ENCODE results near the gene B3GNT3.

B3GNT3 gene

DNA sequence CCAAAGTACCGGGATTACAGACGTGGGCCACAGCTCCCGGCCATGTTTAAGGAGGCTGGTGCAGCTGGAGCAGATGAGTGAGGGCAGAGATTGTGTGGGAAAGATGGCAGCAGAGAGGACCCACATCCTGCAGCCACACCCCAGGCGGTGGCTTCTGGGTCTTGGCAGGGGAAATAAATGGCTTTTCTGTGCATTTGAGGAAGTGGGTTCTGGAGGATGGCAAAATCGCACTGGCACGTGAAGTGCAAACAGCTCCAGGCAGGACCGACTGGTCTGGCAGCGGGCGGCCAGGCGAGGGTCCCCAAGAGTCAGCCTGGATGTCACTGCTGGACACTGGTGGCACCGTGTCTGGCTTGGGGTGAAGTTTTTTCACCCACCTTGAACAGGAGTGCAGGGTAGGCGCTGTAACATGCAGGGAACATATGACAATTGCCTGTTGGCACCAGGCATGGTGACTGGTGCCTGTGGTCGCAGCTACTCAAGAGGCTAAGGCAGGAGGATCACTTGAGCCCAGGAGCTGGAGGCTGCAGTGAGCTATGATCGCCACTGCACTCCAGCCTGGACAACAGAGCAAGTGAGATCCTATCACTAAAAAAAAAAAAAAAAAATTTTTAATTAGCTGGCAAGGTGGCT is 8.4 kb downstream of the B3GNT3 start:
- Histone ChIP-seq H3K14ac (ENCODE audit: low read length in 2 of 2) (no peak overlapping the region), H3K9me3 (ENCODE audit: control insufficient read depth, low read length) (no peaks in the 10 kb centered on the region), H3K27ac (ENCODE audit: low read length, poor library complexity, severe bottlenecking) (no peak overlapping the region), H2AFZ (ENCODE audit: low read depth, low read length) (no peak overlapping the region), H4K91ac (ENCODE audit: low read length) (no peak overlapping the region), H2BK5ac (ENCODE audit: low read depth, low read length, poor library complexity, severe bottlenecking) (no peak overlapping the region), H2BK15ac (ENCODE audit: low read depth, poor library complexity, severe bottlenecking) (no peak overlapping the region), H3K4me3 (ENCODE audit: insufficient read depth in 1 of 2, low read depth in 1 of 2, low read length in 2 of 2) (no peak overlapping the region), H3K4me2 (ENCODE audit: low read length, poor library complexity, severe bottlenecking) (no peak overlapping the region), H2AK5ac (ENCODE audit: low read length, severe bottlenecking) (no peak overlapping the region), H3K18ac (ENCODE audit: low read depth in 1 of 2, low read length in 2 of 2) (no peak overlapping the region), H3K23ac (ENCODE audit: low read length in 2 of 2) (no peak overlapping the region), H3K9ac (ENCODE audit: low read length) (no peak overlapping the region), H2BK120ac (ENCODE audit: low read depth, low read length) (no peak overlapping the region), H3K4me1 (ENCODE audit: control insufficient read depth, insufficient read depth, low read depth, low read length) (peaks cover 3% of the 10 kb centered on the region), H3K4ac (ENCODE audit: low read depth in 1 of 2, low read length in 2 of 2) (no peak overlapping the region), H4K8ac (ENCODE audit: low read length) (no peak overlapping the region), H3K36me3 (ENCODE audit: control insufficient read depth in 1 of 2, insufficient read depth in 2 of 2, low read depth in 1 of 2, low read length in 2 of 2) (no peaks in the 10 kb centered on the region), H2BK12ac (ENCODE audit: low read length in 2 of 2) (no peak overlapping the region), H3K27me3 (ENCODE audit: control insufficient read depth in 1 of 2, insufficient read depth in 1 of 2, low read length in 2 of 2) (peaks cover 5 to 55% of the 10 kb centered on the region in 2 experiments), H3K79me1 (replicated peaks; ENCODE audit: low read length, poor library complexity, severe bottlenecking) (no peaks in the 10 kb centered on the region)
- 79% methylated on average over 13 of the region's 14 CpGs for WGBS
- no peak for DNase-seq

DNA sequence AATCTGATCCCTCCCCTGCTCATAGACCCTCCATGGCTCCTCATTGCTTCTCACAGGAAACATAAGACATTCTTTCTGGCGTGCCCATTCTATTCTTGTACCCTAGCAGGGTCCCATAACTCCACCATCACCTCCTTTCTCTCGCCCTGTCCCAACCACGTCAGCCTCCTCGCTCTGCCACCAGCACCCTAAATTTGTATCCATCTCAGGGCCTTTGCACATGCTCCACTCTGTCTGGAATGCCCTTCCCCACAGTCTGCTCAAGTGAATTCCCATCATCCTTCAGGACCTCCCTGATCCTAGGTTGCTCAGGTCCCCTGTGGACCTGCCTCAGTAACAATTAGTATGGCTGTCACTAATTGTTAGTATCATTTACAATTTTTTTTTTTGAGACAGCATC is 10.5 kb downstream of the B3GNT3 start:
- Histone ChIP-seq H3K14ac (ENCODE audit: low read length in 2 of 2) (no peak overlapping the region), H2BK5ac (ENCODE audit: low read depth, low read length, poor library complexity, severe bottlenecking) (no peak overlapping the region), H3K4me3 (ENCODE audit: insufficient read depth in 1 of 2, low read depth in 1 of 2, low read length in 2 of 2) (no peak overlapping the region), H3K27ac (ENCODE audit: low read length, poor library complexity, severe bottlenecking) (no peak overlapping the region), H2AK5ac (ENCODE audit: low read length, severe bottlenecking) (no peak overlapping the region), H3K4me2 (ENCODE audit: low read length, poor library complexity, severe bottlenecking) (no peak overlapping the region), H3K18ac (ENCODE audit: low read depth in 1 of 2, low read length in 2 of 2) (no peak overlapping the region), H2BK15ac (ENCODE audit: low read depth, poor library complexity, severe bottlenecking) (no peak overlapping the region), H3K23ac (ENCODE audit: low read length in 2 of 2) (no peak overlapping the region), H4K8ac (ENCODE audit: low read length) (no peak overlapping the region), H3K36me3 (ENCODE audit: control insufficient read depth in 1 of 2, insufficient read depth in 2 of 2, low read depth in 1 of 2, low read length in 2 of 2) (no peaks in the 10 kb centered on the region), H3K79me1 (replicated peaks; ENCODE audit: low read length, poor library complexity, severe bottlenecking) (no peaks in the 10 kb centered on the region), H2AFZ (ENCODE audit: low read depth, low read length) (no peak overlapping the region), H2BK12ac (ENCODE audit: low read length in 2 of 2) (no peak overlapping the region), H3K4me1 (ENCODE audit: control insufficient read depth, insufficient read depth, low read depth, low read length) (no peaks in the 10 kb centered on the region), H3K27me3 (ENCODE audit: control insufficient read depth in 1 of 2, insufficient read depth in 1 of 2, low read length in 2 of 2) (peaks cover 0 to 48% of the 10 kb centered on the region in 2 experiments), H3K9ac (ENCODE audit: low read length) (no peak overlapping the region), H2BK120ac (ENCODE audit: low read depth, low read length) (no peak overlapping the region), H3K9me3 (ENCODE audit: control insufficient read depth, low read length) (no peaks in the 10 kb centered on the region), H4K91ac (ENCODE audit: low read length) (no peak overlapping the region), H3K4ac (ENCODE audit: low read depth in 1 of 2, low read length in 2 of 2) (no peak overlapping the region)
- 84% methylated on average over 4 of the region's 4 CpGs for WGBS
- DNase-seq: no peak

DNA sequence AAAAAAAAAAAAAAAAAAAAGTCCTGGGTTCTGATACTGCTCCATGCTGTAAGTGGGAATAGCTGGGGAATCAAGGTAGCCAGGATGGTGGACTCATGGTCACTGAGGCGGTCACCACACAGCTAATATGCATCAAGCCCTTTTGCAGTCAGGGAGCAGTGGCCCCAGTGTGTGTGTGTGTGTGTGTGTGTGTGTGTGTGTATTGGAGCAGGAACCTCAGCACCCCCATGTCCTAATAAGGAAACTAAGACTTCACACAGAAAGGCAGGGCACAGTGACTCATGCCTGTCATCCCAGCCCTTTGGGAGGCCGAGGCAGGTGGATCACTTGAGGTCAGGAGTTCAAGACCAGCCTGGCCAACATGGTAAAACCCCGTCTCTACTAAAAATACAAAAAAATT is 12.0 kb downstream of the B3GNT3 start:
- no peak for DNase-seq
- Histone ChIP-seq H2AFZ (ENCODE audit: low read depth, low read length) (no peak overlapping the region), H3K27me3 (ENCODE audit: control insufficient read depth in 1 of 2, insufficient read depth in 1 of 2, low read length in 2 of 2) (peaks cover 0 to 53% of the 10 kb centered on the region in 2 experiments), H3K9me3 (ENCODE audit: control insufficient read depth, low read length) (peaks cover 6% of the 10 kb centered on the region), H3K4me3 (ENCODE audit: insufficient read depth in 1 of 2, low read depth in 1 of 2, low read length in 2 of 2) (no peak overlapping the region), H2BK12ac (ENCODE audit: low read length in 2 of 2) (no peak overlapping the region), H3K18ac (ENCODE audit: low read depth in 1 of 2, low read length in 2 of 2) (no peak overlapping the region), H2BK15ac (ENCODE audit: low read depth, poor library complexity, severe bottlenecking) (no peak overlapping the region), H3K23ac (ENCODE audit: low read length in 2 of 2) (no peak overlapping the region), H3K27ac (ENCODE audit: low read length, poor library complexity, severe bottlenecking) (no peak overlapping the region), H2BK5ac (ENCODE audit: low read depth, low read length, poor library complexity, severe bottlenecking) (no peak overlapping the region), H3K9ac (ENCODE audit: low read length) (no peak overlapping the region), H2AK5ac (ENCODE audit: low read length, severe bottlenecking) (no peak overlapping the region), H2BK120ac (ENCODE audit: low read depth, low read length) (no peak overlapping the region), H3K4me2 (ENCODE audit: low read length, poor library complexity, severe bottlenecking) (no peak overlapping the region), H3K14ac (ENCODE audit: low read length in 2 of 2) (no peak overlapping the region), H3K4ac (ENCODE audit: low read depth in 1 of 2, low read length in 2 of 2) (no peak overlapping the region), H3K79me1 (replicated peaks; ENCODE audit: low read length, poor library complexity, severe bottlenecking) (no peaks in the 10 kb centered on the region), H3K4me1 (ENCODE audit: control insufficient read depth, insufficient read depth, low read depth, low read length) (no peaks in the 10 kb centered on the region), H4K8ac (ENCODE audit: low read length) (no peak overlapping the region), H3K36me3 (ENCODE audit: control insufficient read depth in 1 of 2, insufficient read depth in 2 of 2, low read depth in 1 of 2, low read length in 2 of 2) (no peaks in the 10 kb centered on the region), H4K91ac (ENCODE audit: low read length) (no peak overlapping the region)
- WGBS: 50% methylated on average over 2 of the region's 3 CpGs

DNA sequence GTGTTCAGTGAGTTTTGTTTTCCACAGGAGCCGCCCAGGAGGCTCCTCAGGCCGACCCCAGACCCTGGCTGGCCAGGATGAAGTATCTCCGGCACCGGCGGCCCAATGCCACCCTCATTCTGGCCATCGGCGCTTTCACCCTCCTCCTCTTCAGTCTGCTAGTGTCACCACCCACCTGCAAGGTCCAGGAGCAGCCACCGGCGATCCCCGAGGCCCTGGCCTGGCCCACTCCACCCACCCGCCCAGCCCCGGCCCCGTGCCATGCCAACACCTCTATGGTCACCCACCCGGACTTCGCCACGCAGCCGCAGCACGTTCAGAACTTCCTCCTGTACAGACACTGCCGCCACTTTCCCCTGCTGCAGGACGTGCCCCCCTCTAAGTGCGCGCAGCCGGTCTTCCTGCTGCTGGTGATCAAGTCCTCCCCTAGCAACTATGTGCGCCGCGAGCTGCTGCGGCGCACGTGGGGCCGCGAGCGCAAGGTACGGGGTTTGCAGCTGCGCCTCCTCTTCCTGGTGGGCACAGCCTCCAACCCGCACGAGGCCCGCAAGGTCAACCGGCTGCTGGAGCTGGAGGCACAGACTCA is 12.9 kb downstream of the B3GNT3 start:
- H3K4me1 ChIP-seq (ENCODE audit: control insufficient read depth, insufficient read depth, low read depth, low read length): no peaks in the 10 kb centered on the region
- H3K9me3 ChIP-seq (ENCODE audit: control insufficient read depth, low read length): peaks cover 6% of the 10 kb centered on the region
- 89% methylated on average over 38 of the region's 38 CpGs for WGBS
- H2AFZ ChIP-seq (ENCODE audit: low read depth, low read length): no peak overlapping the region
- no peak overlapping the region for H3K9ac ChIP-seq (ENCODE audit: low read length)
- no peak overlapping the region for H3K4me2 ChIP-seq (ENCODE audit: low read length, poor library complexity, severe bottlenecking)
- no peak overlapping the region for H3K27ac ChIP-seq (ENCODE audit: low read length, poor library complexity, severe bottlenecking)
- no peak overlapping the region for H3K4me3 ChIP-seq (ENCODE audit: insufficient read depth in 1 of 2, low read depth in 1 of 2, low read length in 2 of 2)
- peaks cover 5 to 53% of the 10 kb centered on the region in 2 experiments for H3K27me3 ChIP-seq (ENCODE audit: control insufficient read depth in 1 of 2, insufficient read depth in 1 of 2, low read length in 2 of 2)
- H3K4ac ChIP-seq (ENCODE audit: low read depth in 1 of 2, low read length in 2 of 2): no peak overlapping the region
- H2BK120ac ChIP-seq (ENCODE audit: low read depth, low read length): no peak overlapping the region
- no peak for DNase-seq
- H4K8ac ChIP-seq (ENCODE audit: low read length): no peak overlapping the region
- H2BK12ac ChIP-seq (ENCODE audit: low read length in 2 of 2): no peak overlapping the region
- H3K14ac ChIP-seq (ENCODE audit: low read length in 2 of 2): no peak overlapping the region
- no peaks in the 10 kb centered on the region for H3K36me3 ChIP-seq (ENCODE audit: control insufficient read depth in 1 of 2, insufficient read depth in 2 of 2, low read depth in 1 of 2, low read length in 2 of 2)
- no peak overlapping the region for H2BK5ac ChIP-seq (ENCODE audit: low read depth, low read length, poor library complexity, severe bottlenecking)
- no peak overlapping the region for H3K23ac ChIP-seq (ENCODE audit: low read length in 2 of 2)
- no peak overlapping the region for H2AK5ac ChIP-seq (ENCODE audit: low read length, severe bottlenecking)
- no peak overlapping the region for H4K91ac ChIP-seq (ENCODE audit: low read length)
- no peaks in the 10 kb centered on the region for H3K79me1 ChIP-seq (replicated peaks; ENCODE audit: low read length, poor library complexity, severe bottlenecking)
- H3K18ac ChIP-seq (ENCODE audit: low read depth in 1 of 2, low read length in 2 of 2): no peak overlapping the region
- no peak overlapping the region for H2BK15ac ChIP-seq (ENCODE audit: low read depth, poor library complexity, severe bottlenecking)
